Ishikawa (cell line): ENCODE results near the gene DHCR7.

ENCODE experiments used
- EP300 ChIP-seq: IDR thresholded peaks from 2 replicates; pipeline ENCODE4 v1.6.1; 2012; ENCODE audit warnings: borderline replicate concordance
- FOXM1 ChIP-seq: IDR thresholded peaks from 2 replicates; pipeline ENCODE4 v1.6.1; 2012; ENCODE audit warnings: low read depth, borderline replicate concordance
- NFIC ChIP-seq: IDR thresholded peaks from 2 replicates; pipeline ENCODE4 v1.6.1; 2012
- TAF1 ChIP-seq: IDR thresholded peaks from 2 replicates; pipeline ENCODE4 v1.6.1; 2012; ENCODE audit warnings: low read depth, mild to moderate bottlenecking
- USF1 ChIP-seq: IDR thresholded peaks from 2 replicates; pipeline ENCODE4 v1.6.1; 2012

- no peak for TF ChIP-seq TAF1
- no peak for TF ChIP-seq USF1
- no peak for TF ChIP-seq EP300
- TF ChIP-seq FOXM1 = no peak
- TF ChIP-seq NFIC = no peak
These were observed 27.5 kb downstream of the DHCR7 start for GRCh38 chr11:71420455-71421241.
